ENCODE data around the gene PRRG1. TPM values are rescaled to one million over a fixed set of nuclear protein-coding genes. Genes with fewer than 3 reads are reported as not detected.
"Not testable (repeated sequence)": the region's sequence is repeated elsewhere in the genome, so short reads cannot be mapped to it uniquely, and the experiment has no call there.

PRRG1 gene
- total RNA-seq, result not detected

DNA sequence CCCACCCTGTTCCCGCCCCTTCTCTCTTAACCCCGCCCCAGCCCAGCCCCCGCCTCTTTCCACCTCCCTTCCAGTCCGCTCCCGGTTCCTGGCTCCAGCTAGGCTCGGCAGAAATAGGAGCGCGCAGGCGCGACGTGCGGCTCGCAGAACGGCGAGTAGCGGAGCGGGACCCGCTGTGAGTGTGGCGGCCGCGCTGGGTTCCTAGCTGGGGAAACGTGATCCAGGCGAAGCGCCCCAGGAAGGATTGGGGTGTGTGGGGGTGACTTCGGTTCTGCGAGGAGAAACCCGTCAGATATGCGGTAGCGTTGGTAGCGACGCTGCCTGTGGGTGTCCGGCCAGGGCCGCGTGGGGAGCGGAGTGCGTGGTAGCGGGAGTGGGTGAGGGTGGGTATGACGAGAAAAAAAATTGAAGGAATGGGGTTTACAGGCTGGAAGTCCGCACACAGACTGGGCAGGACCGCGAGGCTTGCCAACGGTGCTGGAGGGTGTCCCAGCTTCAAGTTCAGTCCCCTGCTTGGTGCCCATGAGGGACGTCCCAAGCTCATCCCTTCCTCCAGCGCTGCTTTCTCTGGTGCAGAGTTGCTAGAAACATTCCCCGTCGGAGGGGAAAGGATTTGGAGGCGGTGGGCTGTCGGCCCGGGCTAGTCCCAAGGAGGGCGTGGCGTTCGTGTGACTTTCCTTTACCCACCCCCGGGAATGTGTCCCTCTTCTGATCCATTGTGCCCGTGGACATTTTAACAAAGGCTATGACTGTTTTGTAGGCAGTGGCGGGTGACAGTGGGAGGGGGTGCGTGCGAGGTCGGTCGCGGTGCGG is at the start of gene PRRG1:
Gene PRRG1 (plus strand): TSS at position 144 of the 813 bp plus-strand sequence. CDS start 56,886 bp downstream, outside the sequence.
- Mint-ChIP-seq H3K4me3 (no peak within 1 kb of the TSS), H3K27me3 (peaks cover 13% of the 10 kb centered on the region), H3K4me1 (peaks cover 4% of the 10 kb centered on the region), H3K27ac (no peak within 1 kb of the TSS), H3K9me3 (no peaks in the 10 kb centered on the region), H3K36me3 (ENCODE audit: low read depth) (no peaks in the 10 kb centered on the region)
- ChIA-PET CTCF (no interaction called here), POLR2A (no interaction called here)
- DNase-seq, result no peak

DNA sequence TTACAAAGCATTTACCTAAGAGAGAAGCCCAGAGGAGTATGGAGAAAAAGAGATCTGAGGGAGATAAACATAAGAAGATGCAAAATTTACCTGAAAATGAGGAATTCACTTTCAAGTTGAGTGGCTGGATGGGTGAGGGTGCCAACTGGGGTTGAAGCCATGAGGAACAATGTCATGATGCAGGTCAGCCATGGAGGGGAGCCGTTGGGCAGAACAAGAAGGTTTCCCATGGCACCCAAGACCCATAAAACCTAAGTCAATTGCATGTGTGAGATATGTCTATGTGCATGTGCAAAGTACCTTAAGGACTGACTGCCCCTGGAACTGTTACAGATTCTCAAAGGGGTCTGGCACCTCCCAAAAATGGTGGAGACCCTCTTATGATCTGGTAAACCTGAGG is 46.6 kb upstream of the PRRG1 start:
- Mint-ChIP-seq H3K4me1 (no peaks in the 10 kb centered on the region), H3K9me3 (no peaks in the 10 kb centered on the region), H3K27ac (no peak overlapping the region), H3K27me3 (no peaks in the 10 kb centered on the region), H3K36me3 (ENCODE audit: low read depth) (no peaks in the 10 kb centered on the region), H3K4me3 (no peak overlapping the region)
- DNase-seq, result no peak
- ChIA-PET CTCF (no interaction called here), POLR2A (no interaction called here)

DNA sequence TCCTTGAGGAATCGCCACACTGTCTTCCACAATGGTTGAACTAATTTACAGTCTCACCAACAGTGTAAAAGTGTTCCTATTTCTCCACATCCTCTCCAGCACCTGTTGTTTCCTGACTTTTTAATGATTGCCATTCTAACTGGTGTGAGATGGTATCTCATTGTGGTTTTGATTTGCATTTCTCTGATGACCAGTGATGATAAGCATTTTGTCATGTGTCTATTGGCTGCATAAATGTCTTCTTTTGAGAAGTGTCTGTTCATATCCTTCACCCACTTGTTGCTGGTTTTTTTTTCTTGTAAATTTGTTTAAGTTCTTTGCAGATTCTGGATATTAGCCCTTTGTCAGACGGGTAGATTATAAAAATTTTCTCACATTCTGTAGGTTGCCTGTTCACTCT is 43.9 kb upstream of the PRRG1 start:
- POLR2A ChIA-PET; CTCF ChIA-PET; H3K27ac Mint-ChIP-seq; H3K4me1 Mint-ChIP-seq; H3K9me3 Mint-ChIP-seq; H3K27me3 Mint-ChIP-seq; H3K36me3 Mint-ChIP-seq (ENCODE audit: low read depth); H3K4me3 Mint-ChIP-seq; DNase-seq: not testable (repeated sequence)

DNA sequence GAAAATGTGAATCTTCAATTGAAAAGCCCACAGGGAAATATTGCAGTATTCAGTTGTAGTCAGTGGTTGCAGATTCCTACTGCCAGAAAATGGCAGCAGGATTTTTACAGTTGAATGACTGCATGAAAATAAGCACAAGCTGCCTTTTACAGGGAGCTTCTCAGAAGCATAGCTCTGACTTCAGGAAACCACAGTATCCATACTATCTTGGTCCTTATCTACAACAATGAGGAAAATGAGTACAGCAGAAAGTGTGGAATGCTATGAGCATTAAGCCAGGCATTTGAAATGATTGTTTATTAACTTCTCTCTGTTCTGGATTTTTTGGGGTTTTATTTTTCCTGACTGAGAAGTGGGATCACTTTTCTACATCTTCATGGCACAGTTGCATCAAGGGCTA is 34.6 kb upstream of the PRRG1 start:
- Mint-ChIP-seq H3K4me3 (no peak overlapping the region), H3K27me3 (no peaks in the 10 kb centered on the region), H3K4me1 (no peaks in the 10 kb centered on the region), H3K27ac (no peak overlapping the region), H3K36me3 (ENCODE audit: low read depth) (no peaks in the 10 kb centered on the region), H3K9me3 (no peaks in the 10 kb centered on the region)
- CTCF ChIA-PET, result no interaction called here
- POLR2A ChIA-PET, result no interaction called here
- DNase-seq, result no peak

DNA sequence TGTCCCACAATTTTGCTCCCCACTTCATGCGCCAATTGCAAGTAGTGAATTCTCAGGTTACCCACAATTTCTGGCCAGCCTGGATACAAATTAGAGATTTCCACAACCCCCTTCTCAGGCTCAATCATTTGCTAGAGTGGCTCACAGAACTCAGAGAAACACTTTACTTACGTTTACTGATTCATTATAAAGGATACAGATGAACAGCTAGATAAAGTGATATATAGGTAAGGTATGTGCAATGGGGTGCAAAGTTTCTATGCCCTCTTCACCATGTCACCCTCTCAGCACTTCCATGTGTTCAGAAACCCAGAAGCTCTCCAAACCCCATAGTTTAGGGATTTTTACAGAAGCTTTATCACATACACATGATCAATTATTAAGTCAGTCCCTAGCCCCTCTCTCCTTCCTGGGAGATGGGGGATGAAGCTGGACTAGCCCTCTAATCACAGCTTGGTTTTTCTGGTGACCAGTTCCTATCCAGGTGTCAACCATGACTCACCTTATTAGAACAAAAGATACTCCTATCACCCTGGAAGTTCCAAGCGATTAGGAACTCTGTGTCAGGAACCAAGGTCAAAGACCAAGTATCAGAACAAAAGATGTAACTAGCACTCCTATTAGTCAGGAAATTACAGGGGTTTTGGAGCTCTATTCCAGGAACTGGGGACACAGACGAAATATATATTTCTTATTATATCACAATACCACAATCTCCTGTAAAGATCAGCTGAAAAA is 33.5 kb upstream of the PRRG1 start:
- no peaks in the 10 kb centered on the region for H3K9me3 Mint-ChIP-seq
- no peak overlapping the region for H3K4me3 Mint-ChIP-seq

DNA sequence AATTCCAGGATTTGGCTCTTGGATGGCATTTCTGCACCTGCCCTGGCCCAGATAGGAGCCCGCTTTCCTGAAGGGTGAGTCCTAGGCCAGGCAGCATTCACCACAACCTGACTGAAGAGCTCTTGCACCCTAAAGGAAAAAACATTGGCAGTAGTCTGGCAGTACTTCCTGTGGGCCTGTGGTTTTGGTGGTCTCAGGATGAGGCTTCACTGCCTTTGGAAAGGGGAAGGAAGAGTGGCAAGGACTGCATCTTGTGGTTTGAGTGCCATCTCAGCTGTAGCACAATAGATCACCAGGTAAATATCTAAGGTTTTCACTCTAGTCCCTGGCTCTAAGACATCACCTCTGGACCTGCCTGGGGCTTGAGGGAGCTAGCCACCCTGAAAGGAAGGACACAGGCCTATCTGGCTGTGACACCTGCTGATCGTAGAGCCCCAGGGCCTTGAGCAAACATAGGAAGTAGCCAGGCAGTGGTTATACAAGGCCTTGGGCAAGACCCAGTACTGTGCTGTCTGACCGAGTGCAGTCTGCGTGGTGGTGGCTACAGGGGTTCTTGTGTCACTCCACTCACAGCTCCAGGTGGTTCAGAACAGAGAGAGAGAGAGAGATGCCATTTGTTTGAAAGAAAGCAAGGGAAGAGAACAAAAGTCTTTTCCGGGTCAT is 28.5 kb upstream of the PRRG1 start:
- H3K4me1 Mint-ChIP-seq, result no peaks in the 10 kb centered on the region
- H3K9me3 Mint-ChIP-seq, result no peaks in the 10 kb centered on the region
- H3K36me3 Mint-ChIP-seq (ENCODE audit: low read depth), result no peaks in the 10 kb centered on the region
- DNase-seq, result no peak
- no peak overlapping the region for H3K27ac Mint-ChIP-seq
- POLR2A ChIA-PET, result no interaction called here
- CTCF ChIA-PET, result no interaction called here
- H3K4me3 Mint-ChIP-seq, result no peak overlapping the region
- no peaks in the 10 kb centered on the region for H3K27me3 Mint-ChIP-seq

More for the DNA sequence above, 33.5 kb upstream of the PRRG1 start:
- ChIA-PET CTCF (no interaction called here), POLR2A (no interaction called here)
- H3K36me3 Mint-ChIP-seq (ENCODE audit: low read depth), result no peaks in the 10 kb centered on the region
- H3K27me3 Mint-ChIP-seq, result no peaks in the 10 kb centered on the region
- H3K4me1 Mint-ChIP-seq, result no peaks in the 10 kb centered on the region
- no peak overlapping the region for H3K27ac Mint-ChIP-seq
- DNase-seq, result no peak

DNA sequence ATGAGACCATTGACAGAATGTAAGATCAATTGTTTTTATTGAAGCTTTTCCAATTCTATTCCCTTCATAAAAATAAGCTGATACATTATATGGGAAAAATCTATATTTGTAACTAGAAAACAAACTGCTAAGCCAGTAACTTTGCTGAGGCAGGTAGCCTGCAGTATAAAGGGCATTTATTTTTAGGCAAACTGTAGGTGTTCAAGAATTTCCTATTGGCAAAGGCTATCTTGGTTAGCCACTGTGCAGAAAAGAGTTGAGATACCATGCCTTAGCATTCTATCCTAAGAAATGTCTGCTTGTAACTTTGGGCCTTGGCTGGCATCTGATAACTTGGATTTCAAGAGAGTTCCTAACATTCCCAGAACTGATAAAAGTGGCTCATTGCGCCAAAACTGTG is 18.5 kb upstream of the PRRG1 start:
- Mint-ChIP-seq H3K27me3 (no peaks in the 10 kb centered on the region), H3K4me3 (no peak overlapping the region), H3K27ac (no peak overlapping the region), H3K9me3 (no peaks in the 10 kb centered on the region), H3K4me1 (no peaks in the 10 kb centered on the region), H3K36me3 (ENCODE audit: low read depth) (no peaks in the 10 kb centered on the region)
- POLR2A ChIA-PET, result no interaction called here
- DNase-seq, result no peak
- CTCF ChIA-PET, result no interaction called here

DNA sequence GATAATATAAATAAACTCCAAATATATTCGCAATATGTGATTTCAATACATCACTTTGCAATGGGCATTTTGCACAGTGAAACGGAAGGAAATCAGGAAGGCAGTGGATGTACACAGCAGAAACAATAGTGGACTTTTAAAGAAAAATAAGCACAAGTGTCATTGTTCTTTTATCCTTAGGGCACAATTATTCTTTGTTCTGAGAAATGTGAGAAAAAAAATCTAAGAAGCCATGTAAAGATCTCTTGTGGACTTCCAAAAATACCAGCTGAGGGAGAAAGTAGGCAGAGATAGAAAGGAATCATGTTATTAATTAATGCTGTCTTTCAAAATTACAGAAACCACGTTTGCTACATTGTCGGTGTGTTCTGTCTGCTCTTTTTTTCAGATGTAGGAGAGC is 17.6 kb upstream of the PRRG1 start:
- Mint-ChIP-seq H3K4me3 (no peak overlapping the region), H3K36me3 (ENCODE audit: low read depth) (no peaks in the 10 kb centered on the region), H3K27ac (no peak overlapping the region), H3K9me3 (no peaks in the 10 kb centered on the region), H3K4me1 (no peaks in the 10 kb centered on the region), H3K27me3 (no peaks in the 10 kb centered on the region)
- POLR2A ChIA-PET, result no interaction called here
- no peak for DNase-seq
- CTCF ChIA-PET, result no interaction called here

DNA sequence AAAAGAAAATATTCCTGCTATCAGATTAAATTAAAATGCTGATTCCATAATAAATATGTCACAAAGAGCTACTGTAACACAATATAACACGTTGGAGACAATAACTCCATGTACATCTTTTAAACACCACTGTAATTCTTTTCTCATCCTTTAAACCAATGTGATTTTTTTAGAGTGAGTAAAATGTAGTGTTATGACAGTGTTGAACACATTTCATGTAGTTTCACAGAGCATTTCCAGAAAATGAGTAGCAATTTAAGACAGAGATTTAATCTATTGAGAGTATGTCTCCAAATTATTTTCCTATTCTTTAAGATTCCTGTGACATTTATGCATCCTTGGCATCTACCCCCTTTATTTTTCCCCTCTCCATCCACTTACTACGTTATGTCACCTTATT is 17.1 kb upstream of the PRRG1 start:
- Mint-ChIP-seq H3K36me3 (ENCODE audit: low read depth) (no peaks in the 10 kb centered on the region), H3K4me1 (no peaks in the 10 kb centered on the region), H3K4me3 (no peak overlapping the region), H3K9me3 (no peaks in the 10 kb centered on the region), H3K27me3 (no peaks in the 10 kb centered on the region), H3K27ac (no peak overlapping the region)
- CTCF ChIA-PET, result no interaction called here
- DNase-seq, result no peak
- POLR2A ChIA-PET, result no interaction called here

DNA sequence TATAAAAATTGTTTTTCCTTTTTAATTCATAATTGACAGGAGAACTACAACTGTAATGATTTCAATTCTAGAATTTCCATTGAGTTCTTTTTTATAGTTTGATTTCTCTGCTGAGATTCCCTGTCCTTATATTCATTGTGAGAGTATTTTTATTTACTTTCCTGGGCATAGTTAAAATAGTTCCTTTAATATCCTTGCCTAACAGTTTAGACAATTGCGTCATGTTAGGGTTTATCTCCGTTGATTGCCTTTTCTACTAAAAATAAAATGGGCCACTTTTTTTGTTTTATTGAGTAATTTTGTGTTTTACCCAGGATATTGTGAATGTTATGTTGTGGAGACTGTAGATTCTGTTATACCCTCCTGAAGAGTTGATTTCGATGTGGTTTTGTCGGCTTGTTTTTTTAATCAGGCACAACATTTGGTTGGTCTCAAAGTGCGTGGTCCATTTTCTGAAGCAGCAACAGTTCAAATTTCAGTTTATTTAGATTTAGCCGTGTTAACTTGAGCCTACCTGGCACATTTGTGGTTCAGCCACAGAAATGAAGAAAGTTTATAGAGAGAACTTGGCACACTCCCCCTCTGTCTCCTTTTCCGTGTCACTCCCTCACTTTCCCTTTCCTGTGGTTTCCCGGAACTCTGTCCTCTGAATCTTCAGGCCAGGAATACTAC is 16.0 kb upstream of the PRRG1 start:
- Mint-ChIP-seq H3K9me3 (no peaks in the 10 kb centered on the region), H3K4me1 (no peaks in the 10 kb centered on the region), H3K4me3 (no peak overlapping the region), H3K27me3 (no peaks in the 10 kb centered on the region), H3K27ac (no peak overlapping the region), H3K36me3 (ENCODE audit: low read depth) (no peaks in the 10 kb centered on the region)
- DNase-seq, result no peak
- ChIA-PET POLR2A (no interaction called here), CTCF (no interaction called here)

DNA sequence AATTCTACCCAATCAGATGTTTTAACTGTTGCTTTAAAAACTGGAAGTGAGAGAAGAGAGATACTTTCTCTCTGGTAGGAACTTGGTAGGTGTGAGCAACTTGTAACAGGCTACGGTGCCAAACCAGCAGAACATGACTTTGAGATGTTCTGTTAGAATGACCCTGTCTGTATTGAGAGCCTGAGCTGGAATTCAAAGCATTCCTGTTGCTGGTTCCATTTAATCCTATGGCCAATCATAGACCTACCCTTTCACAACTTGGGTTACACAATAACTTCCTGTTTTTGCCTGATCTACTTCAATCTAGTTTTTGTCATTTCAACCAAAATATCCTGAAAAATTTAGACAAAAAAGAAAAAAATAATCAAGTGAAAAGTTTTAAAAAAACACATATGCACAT is 1.7 kb upstream of the PRRG1 start:
- H3K27me3 Mint-ChIP-seq, result peaks cover 13% of the 10 kb centered on the region
- H3K4me3 Mint-ChIP-seq, result no peak overlapping the region

DNA sequence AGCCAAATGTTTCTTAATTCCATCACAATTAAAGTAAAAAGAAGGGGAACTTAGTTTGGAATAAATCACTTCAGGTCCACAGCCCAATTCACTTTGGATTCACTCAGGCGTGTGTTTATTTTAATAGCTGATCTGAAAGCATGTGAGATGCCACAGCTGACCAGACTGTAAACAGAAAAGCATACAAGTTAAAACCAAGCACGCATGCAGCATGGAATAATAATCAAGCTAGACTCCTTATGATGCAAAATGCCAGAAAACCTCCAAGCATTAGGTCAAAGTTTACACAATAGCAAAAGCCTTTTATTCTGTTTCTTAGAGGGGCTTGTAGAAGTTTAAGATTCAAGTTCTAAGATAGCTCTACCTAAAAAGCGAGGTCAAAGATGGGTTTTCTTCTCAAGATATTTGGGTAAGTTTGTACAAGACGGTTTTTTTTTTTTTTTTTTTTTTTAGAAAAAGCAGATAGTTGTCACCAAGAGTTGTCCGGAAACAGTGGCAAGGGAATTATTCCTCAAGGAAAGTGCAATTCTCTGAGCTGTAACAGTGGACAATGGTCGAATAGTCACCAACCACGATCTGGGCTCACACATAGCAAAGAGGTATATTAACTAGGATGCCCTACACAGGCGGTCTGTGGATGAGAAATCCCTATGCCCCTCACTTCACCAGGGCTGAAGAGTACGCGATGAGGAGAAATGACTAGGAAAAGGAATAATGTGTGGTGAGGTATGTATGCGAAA is 763 bp upstream of the PRRG1 start:
- ChIA-PET CTCF (no interaction called here), POLR2A (no interaction called here)
- Mint-ChIP-seq H3K4me1 (peaks cover 4% of the 10 kb centered on the region), H3K4me3 (no peak overlapping the region), H3K36me3 (ENCODE audit: low read depth) (no peaks in the 10 kb centered on the region), H3K9me3 (no peaks in the 10 kb centered on the region), H3K27me3 (peaks cover 13% of the 10 kb centered on the region), H3K27ac (no peak overlapping the region)
- no peak for DNase-seq

More for the DNA sequence above, 1.7 kb upstream of the PRRG1 start:
- Mint-ChIP-seq H3K4me1 (peaks cover 4% of the 10 kb centered on the region), H3K36me3 (ENCODE audit: low read depth) (no peaks in the 10 kb centered on the region), H3K9me3 (no peaks in the 10 kb centered on the region), H3K27ac (no peak overlapping the region)
- no peak for DNase-seq
- CTCF ChIA-PET, result no interaction called here
- POLR2A ChIA-PET, result no interaction called here

DNA sequence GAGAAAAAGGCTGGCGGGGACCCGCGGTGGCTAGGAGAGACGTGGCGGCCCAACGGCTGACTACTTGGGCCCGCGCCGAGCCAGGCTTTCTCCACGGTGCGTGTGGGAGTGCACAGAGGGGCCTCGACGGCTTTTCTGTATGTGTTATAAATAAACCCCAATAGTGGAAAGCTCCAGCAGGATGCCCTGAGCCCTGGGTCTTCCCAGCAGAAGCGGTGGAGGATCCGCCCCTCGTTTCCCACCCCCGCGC is 268 bp upstream of the PRRG1 start:
- Mint-ChIP-seq H3K9me3 (no peaks in the 10 kb centered on the region), H3K4me1 (peaks cover 4% of the 10 kb centered on the region), H3K27ac (no peak overlapping the region), H3K36me3 (ENCODE audit: low read depth) (no peaks in the 10 kb centered on the region), H3K27me3 (peaks cover 13% of the 10 kb centered on the region), H3K4me3 (no peak overlapping the region)
- ChIA-PET POLR2A (no interaction called here), CTCF (no interaction called here)
- DNase-seq, result no peak
